Fibroblast of skin of left biceps (primary cell): ENCODE results near the gene ATXN10.

Source experiments
- DNase-seq, 2 experiments: peaks; one replicate each; pipeline ENCODE4 v3.0.0-alpha.2; 2013; ENCODE audit warnings: low read depth in 2 of 2

Gene ATXN10

GRCh38 chr22:45823336-45823735, 151.7 kb downstream of the ATXN10 start:
- DNase-seq: no peak

- DNase-seq: no peak
Observed at GRCh38 chr22:45826520-45826919, 154.9 kb downstream of the ATXN10 start.

- no peak for DNase-seq
Observed at GRCh38 chr22:45828841-45829240, 157.2 kb downstream of the ATXN10 start.

GRCh38 chr22:45830531-45831245, 159.1 kb downstream of the ATXN10 start:
- no peak for DNase-seq

- DNase-seq: no peak
Observed at GRCh38 chr22:45831394-45831793, 159.8 kb downstream of the ATXN10 start.

GRCh38 chr22:45832180-45832579, 160.5 kb downstream of the ATXN10 start:
- no peak for DNase-seq

DNA sequence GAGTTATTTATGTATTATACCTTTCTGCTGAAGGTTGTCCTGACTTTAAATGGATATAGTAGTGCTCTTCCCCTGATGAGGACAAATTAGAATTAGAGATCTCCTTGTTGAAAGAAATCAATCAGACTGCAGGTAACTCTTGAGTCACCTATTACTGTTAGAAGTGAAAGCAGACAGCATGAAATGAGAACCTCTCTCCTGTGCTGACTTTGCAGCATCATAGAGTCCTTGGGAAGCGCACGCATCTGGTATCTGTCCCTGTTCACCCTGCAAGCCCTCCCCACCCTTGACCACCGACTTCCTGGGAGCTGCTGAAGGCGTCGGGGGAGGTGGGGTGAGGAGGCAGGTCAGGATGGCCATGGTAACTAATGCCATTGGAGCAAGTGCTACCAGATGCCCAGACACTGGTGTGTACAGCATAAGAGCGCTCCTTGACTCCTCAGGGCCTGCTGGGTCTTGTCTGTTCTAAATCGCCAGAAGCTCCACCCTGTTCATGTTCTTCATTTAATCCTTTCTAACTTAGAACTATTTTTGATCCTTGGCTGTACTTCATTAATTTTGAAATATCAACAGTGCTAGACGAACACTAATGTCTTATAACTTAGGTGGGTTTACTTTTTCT, 161.4 kb downstream of the ATXN10 start:
- DNase-seq: no peak

GRCh38 chr22:45833613-45834012, 162.0 kb downstream of the ATXN10 start:
- DNase-seq: no peak

DNA sequence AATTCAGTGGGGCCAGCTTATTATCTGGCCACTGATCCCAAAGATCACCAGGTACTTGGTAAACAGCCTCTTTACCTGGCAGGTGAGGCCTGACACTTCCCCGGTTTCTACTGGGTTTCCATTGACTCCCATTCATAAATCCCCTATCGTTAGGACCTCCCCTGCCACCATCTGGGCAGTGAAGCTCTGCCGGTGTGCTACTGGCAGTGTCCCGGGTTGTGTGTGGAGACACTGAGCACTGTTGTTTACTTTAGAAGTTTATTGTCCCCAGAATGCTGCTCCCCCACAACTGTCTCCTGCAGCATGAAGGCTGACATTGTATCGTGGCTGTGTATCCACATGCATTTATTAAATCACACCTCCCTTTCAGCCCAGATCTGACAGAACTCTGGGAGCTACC, 162.6 kb downstream of the ATXN10 start:
- no peak for DNase-seq

DNA sequence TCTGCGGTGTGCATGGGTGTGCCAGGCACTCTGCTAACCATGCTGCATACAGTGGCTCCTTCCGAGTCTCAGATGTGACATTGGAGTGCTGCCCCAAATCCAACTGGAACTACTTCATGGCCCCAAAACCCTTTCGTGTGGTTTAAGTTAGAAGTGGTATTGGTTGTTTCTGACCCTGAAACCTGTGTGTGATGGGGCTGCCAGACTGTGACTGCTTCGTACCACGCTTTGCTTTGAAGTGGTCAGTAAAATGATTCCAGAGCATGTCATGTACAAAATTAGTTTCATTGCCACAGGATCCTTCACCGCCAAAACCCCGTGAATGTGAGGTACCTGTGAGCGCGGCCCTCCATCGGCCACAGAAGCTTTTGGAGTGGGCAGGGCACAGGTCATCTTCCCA, 163.2 kb downstream of the ATXN10 start:
- no peak for DNase-seq

DNA sequence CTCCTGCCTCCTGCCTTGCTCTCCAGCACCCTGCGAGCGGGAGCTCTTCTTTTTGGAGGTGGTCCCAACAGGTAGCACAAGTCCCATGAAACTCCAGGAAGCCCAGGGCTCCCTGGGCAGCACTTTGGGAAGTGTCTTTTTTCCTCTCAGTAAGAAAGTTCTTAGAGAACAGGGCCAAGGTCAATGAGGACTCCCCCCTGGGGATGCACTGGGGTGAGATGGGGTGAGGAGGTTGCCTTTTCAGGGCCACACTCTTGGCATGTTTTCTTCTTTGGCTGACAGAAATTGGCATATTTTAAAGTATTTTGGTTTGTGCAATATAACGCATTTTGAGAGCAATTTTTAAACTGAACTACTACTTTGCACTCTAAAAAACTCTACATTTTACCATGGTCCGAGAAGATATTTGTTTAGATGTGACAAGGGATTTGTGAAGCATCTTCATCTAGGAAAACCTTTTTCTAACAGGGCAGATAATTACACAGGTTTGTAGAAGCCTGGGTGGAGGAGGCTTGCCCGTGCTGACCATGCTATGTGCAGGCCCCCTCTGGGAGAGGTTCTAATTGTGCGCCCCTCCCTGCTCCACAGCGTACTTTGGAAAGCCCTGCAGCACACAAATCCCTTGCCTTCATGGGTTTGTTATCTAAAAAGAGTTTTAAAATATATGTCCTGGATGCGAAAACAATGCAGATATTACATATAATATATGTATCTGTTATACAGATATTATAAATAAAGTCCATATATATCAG, 165.0 kb downstream of the ATXN10 start:
- no peak for DNase-seq

- DNase-seq: no peak
Observed at GRCh38 chr22:45837508-45837907, 165.9 kb downstream of the ATXN10 start.

GRCh38 chr22:45838305-45838887, 166.8 kb downstream of the ATXN10 start:
- no peak for DNase-seq

GRCh38 chr22:45840483-45840882, 168.8 kb downstream of the ATXN10 start:
- no peak for DNase-seq

DNA sequence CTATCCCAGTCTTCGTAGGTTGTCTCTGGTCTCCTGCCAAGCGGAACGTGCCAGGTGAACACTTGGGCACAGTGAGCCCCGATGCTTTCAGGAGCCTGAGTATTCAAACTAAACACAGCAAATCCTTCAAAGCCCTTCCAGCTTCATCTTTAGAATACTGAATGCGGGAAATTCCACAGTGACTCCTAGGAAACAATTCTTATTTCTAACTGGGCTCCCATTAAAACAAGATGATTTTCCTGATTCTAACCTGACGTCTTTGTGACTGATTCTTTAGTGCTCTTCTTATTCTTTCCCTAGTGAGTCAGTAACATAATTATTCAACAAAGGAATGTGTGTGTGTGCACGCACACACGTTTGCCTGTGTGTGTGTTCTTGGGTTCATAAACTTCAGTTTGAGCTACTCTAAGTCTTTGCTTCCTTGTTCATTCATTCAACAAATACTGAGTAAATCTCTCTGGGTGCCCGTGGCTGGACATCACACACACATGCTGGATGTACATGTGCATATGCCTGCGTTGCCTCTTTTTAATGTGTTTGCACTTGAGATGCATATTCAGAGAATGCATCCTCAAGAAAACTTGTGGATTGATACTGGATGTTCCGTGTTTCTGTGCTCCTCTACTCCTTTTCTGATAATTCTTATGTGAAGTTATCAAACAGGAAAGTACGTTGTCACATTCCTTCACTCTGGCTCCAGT, 170.8 kb downstream of the ATXN10 start:
- peak; percentile 34 to 45 for DNase-seq

DNA sequence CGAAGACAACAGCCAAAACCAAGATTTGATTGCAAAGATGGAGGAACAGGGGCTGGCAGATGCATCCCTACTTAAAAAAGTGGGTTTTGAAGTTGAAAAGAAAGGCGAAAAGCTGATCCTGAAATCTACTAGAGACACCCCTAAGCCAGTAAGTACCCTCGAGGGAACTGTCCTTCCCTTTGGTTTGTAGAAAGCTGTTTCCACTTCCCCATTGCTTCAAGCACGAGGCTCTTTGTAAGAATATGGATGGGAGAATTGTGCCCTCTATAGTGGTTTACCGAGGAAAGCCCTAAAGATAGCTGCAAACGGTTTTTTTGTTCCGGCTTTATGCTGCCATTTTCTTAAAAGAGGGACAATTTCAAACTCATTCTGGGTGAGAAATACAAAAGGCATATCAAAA, 171.4 kb downstream of the ATXN10 start:
- no peak for DNase-seq

GRCh38 chr22:45843986-45844385, 172.4 kb downstream of the ATXN10 start:
- no peak for DNase-seq

GRCh38 chr22:45845076-45845487, 173.4 kb downstream of the ATXN10 start:
- DNase-seq: no peak

- DNase-seq: no peak
Observed at GRCh38 chr22:45846952-45847351, 175.3 kb downstream of the ATXN10 start.

DNA sequence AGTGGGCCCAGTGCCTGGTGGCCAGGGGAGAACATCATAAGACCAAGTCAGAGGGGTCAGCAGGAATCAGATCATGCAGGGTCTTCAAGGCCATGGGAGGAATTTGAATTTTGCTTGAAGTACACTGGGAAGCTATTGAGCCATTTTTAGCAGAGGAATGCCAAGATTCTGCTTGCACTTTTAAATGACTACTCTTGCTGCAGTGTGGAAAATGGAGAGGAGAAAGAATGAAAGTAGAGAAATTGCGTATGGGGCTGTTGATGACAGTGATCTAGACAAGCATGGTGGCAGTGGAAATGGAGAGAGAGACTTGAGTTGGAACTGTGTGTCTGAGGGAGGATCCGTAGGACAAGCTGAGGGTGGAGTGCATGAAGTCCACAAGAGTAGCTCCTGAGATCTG, 177.3 kb downstream of the ATXN10 start:
- DNase-seq: no peak

DNA sequence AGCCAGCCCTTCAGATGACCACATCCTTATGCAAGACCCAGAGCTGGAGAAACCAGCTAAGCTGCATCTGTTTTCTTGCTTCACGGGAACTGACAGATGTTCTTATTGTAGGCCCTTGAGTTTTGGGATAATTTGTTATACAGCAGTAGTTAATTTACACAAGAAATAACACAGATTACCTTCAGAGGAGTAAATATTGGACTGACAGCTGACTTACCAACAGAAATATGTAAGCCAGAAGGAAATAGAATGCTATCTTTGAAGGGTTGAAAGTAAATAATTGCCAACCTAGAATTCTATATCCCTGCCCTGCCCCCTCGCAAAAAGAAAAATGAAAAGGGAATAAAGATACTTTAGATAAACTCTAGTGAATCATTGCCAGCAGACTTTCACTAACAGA, 181.2 kb downstream of the ATXN10 start:
- no peak for DNase-seq

DNA sequence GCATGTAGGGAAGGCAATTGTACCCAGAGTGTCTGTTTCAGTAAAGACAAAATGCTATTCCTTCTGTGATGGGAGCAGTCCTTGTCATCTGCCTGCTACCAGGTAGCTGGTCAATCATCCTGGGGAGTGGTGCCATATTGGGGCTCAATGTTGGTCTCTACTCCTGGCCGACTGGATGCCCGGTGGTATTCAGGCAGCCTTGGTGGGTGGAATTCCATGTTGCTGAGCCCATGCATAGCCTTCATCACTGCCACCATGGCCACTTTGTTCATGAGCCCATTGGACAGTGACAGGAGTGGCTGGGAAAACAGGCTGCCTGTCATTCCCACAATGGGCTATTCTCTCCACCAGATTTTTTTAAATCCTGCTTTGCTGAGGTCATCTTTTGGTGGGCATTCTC, 184.3 kb downstream of the ATXN10 start:
- DNase-seq: no peak
